T-helper 17 cell (primary cell): ENCODE measurements around the gene STRN3. TPM values are rescaled to one million over a fixed set of nuclear protein-coding genes. Genes with fewer than 3 reads are reported as not detected.

Experiments
- ATAC-seq: fragments of 150-1000 bp; cut with Tn5 transposase; 2 replicates; pipeline ENCODE4 v1.10.0; 2021; ENCODE audit warnings: mild to moderate bottlenecking, moderate library complexity
- DNase-seq, 3 donors: peaks; one replicate each; pipeline versions ENCODE4 v3.0.0 to v3.0.0-alpha.2; 2020 to 2021
- H3K9me3 ChIP-seq: one replicate; pipeline ENCODE4 v1.7.0; 2013; ENCODE audit warnings: low read length, mild to moderate bottlenecking; ENCODE audit not compliant: control insufficient read depth, poor library complexity, severe bottlenecking
- H3K27ac Mint-ChIP-seq: one replicate; pipeline ENCODE4 v1.8.0; 2022; ENCODE audit warnings: mild to moderate bottlenecking, moderate library complexity, mixed read lengths
- H3K27me3 Mint-ChIP-seq: one replicate; pipeline ENCODE4 v1.8.0; 2022; ENCODE audit warnings: mixed read lengths
- H3K36me3 Mint-ChIP-seq: one replicate; pipeline ENCODE4 v1.8.0; 2022; ENCODE audit warnings: low read depth, mixed read lengths
- H3K4me1 Mint-ChIP-seq: one replicate; pipeline ENCODE4 v1.8.0; 2022; ENCODE audit warnings: mild to moderate bottlenecking, mixed read lengths
- H3K4me3 Mint-ChIP-seq: one replicate; pipeline ENCODE4 v1.8.0; 2022; ENCODE audit warnings: mild to moderate bottlenecking, moderate library complexity, mixed read lengths
- total RNA-seq, 4 donors: library from RNA in 2 of 4; stranded (reverse) in 2 of 4; gene quantifications; one replicate each; pipeline ENCODE4 v1.2.3 and lab custom pipeline; 2022 to 2026

The STRN3 gene
- total RNA-seq, 2 donors from 2014 or later = 23.1 to 25.1 TPM

DNA sequence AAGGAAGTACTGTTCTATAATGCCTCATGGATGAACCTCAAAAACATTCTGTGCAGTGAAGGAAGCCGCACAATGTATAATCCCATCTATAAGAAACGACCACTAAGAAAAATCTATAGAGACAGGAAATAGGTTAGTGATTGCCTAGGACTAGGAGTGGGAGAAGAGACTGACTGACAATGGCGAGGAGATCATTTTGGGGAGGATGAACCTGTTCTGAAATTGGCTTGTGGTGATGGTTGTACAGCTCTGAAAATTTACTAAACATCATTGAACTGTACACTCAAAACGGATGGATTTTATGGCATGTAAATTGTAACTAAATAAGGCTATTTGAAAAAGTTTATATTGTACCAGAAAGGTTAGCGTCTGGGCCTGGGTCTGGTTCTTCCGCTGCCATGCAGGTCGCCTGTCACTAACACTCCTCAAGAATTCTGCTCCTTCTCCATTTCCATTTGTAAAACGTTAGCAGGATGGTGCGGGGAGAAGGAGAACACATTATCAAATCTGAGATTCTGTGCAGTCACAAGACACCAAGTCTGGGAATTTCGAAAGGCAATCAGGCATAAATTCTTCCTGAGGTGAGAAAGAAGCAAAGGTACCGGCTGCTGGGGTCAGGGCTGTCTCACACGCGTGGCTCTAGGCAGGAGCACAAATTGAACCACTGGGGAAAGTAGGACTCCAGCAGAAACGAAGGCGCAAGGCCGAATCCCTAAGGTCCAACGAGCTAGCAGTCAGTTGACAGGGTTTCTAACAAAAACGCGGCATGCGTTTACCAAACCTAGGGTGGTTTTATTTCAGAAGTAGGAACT lies 152.7 kb downstream of the STRN3 start:
- H3K27me3 Mint-ChIP-seq = peaks cover 68% of the 10 kb centered on the region
- peaks cover 14% of the 10 kb centered on the region for H3K4me1 Mint-ChIP-seq
- ATAC-seq (no peak), DNase-seq (no peak)
- H3K36me3 Mint-ChIP-seq = peaks cover 5% of the 10 kb centered on the region
- no peaks in the 10 kb centered on the region for H3K9me3 ChIP-seq
- peak overlapping the region; percentile 80 for H3K4me3 Mint-ChIP-seq
- H3K27ac Mint-ChIP-seq = no peak overlapping the region

DNA sequence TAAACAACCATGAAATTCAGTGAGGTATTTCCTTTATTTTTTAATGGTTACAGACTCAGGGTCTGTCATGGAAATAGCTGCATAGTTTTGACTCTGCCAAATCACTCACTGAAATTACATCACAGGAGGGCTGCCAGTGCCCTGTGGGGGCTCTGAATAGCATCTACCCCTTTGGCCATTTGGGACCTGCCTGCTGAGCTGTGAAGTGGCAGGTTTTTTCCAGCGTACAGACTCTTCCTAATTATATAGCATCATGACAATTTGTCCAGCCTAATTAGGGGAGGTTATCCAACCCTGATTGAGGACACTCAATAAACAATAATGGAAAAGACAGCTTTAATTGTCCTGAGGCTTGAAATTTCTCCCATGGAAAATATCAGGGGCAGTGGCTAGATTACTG lies 153.6 kb downstream of the STRN3 start:
- H3K4me3 Mint-ChIP-seq = no peak overlapping the region
- peaks cover 5% of the 10 kb centered on the region for H3K36me3 Mint-ChIP-seq
- H3K27ac Mint-ChIP-seq = no peak overlapping the region
- DNase-seq (no peak), ATAC-seq (no peak)
- H3K27me3 Mint-ChIP-seq = peaks cover 60% of the 10 kb centered on the region
- no peaks in the 10 kb centered on the region for H3K9me3 ChIP-seq
- H3K4me1 Mint-ChIP-seq = peaks cover 14% of the 10 kb centered on the region

DNA sequence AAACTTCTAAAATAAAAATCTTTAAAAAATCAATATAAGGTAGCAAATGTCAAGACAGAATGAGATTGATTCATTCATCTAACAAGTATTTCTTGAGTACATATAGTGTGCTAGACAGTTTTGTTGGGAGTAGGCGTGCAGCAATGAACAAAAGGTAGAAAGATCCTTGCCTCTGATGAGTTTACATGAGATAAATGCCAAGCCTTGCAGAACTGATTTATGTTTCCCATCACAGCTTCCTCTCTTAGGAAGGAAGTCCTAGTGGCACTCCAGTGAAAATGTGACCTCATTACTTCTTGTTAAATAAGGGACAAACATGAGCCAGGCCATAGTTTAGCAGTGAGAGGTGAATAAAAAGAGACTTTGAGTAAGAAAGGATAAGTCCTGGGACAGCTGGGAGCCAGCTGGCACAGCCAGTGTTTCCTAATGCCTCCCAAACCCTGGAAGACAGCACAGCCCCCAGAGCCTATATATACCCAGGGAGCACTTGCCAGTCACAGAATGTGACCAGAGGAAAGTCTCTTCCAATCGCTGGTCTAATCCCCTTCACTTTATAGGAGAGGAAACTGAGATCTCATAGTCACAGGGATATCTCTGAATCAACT lies 156.5 kb downstream of the STRN3 start:
- DNase-seq = no peak
- Mint-ChIP-seq H3K36me3 (peaks cover 5% of the 10 kb centered on the region), H3K4me1 (peaks cover 9% of the 10 kb centered on the region), H3K27ac (no peak overlapping the region), H3K27me3 (peaks cover 37% of the 10 kb centered on the region), H3K4me3 (no peak overlapping the region)
- no peaks in the 10 kb centered on the region for H3K9me3 ChIP-seq
- ATAC-seq = no peak

DNA sequence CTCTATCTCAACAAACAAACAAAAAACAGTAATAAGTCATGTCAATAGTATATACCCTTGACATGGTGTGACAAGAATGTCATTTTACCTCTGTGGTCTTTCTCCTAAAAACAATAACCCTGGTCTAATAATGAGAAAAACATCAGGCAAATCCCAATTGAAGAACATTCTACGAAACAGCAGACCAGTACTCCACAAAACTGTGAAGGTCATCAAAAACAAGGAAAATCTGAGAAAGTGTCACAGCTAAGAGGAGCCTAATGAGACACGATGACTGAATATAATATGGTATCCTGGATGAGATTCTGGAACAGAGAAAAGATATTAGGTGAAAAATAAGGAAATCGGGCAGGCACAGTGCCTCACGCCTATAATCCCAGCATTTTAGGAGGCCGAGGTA lies 157.4 kb downstream of the STRN3 start:
- no peak for DNase-seq
- no peak for ATAC-seq
- no peak overlapping the region for H3K27ac Mint-ChIP-seq
- H3K27me3 Mint-ChIP-seq = peaks cover 39% of the 10 kb centered on the region
- H3K9me3 ChIP-seq = no peaks in the 10 kb centered on the region
- H3K4me1 Mint-ChIP-seq = peaks cover 6% of the 10 kb centered on the region
- no peak overlapping the region for H3K4me3 Mint-ChIP-seq
- H3K36me3 Mint-ChIP-seq = peaks cover 5% of the 10 kb centered on the region

DNA sequence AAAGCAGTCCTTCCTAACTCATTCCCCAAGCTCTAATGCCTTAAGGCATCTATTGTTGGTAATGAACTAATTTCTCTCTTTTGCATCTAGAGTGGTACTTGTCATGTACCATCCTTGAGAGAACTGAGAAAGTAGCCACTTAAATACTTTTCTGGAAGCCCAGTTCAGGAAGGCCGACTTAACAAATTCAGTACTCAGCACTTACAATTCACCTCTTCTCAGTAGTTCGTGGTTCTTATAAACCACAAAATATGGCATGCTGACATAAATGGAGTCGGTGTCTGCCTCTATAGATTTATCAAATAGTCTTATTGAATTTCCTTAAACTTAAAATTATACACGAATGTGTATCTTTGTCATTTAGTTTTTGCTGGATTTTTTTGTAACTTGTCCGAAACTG lies 161.2 kb downstream of the STRN3 start:
- no peak overlapping the region for H3K4me3 Mint-ChIP-seq
- no peak overlapping the region for H3K27ac Mint-ChIP-seq
- peaks cover 2% of the 10 kb centered on the region for H3K36me3 Mint-ChIP-seq
- no peak for DNase-seq
- no peaks in the 10 kb centered on the region for H3K9me3 ChIP-seq
- peaks cover 5% of the 10 kb centered on the region for H3K4me1 Mint-ChIP-seq
- ATAC-seq = no peak
- peaks cover 41% of the 10 kb centered on the region for H3K27me3 Mint-ChIP-seq

DNA sequence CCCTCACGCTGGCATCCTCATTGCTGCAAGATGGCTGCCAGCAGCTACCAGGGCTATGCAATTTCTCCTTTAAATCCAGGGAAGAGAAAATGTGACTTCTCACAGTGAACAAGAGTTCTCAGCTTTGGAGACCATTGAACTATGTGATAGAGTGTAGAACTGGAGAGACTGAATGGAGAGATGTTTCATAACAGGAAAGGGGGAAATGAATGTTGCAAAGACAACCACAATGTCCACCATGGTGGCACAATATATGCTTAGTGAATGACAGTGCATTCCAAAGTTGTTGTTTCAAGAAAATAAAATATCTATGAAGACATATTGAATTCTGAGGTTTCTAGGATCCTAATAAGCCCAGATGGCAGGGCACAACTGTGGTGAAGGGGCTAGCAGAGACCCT lies 165.0 kb downstream of the STRN3 start:
- H3K9me3 ChIP-seq = no peaks in the 10 kb centered on the region
- Mint-ChIP-seq H3K4me1 (peaks cover 5% of the 10 kb centered on the region), H3K27me3 (peaks cover 54% of the 10 kb centered on the region), H3K27ac (no peak overlapping the region), H3K4me3 (no peak overlapping the region), H3K36me3 (no peaks in the 10 kb centered on the region)
- ATAC-seq (no peak), DNase-seq (no peak)

DNA sequence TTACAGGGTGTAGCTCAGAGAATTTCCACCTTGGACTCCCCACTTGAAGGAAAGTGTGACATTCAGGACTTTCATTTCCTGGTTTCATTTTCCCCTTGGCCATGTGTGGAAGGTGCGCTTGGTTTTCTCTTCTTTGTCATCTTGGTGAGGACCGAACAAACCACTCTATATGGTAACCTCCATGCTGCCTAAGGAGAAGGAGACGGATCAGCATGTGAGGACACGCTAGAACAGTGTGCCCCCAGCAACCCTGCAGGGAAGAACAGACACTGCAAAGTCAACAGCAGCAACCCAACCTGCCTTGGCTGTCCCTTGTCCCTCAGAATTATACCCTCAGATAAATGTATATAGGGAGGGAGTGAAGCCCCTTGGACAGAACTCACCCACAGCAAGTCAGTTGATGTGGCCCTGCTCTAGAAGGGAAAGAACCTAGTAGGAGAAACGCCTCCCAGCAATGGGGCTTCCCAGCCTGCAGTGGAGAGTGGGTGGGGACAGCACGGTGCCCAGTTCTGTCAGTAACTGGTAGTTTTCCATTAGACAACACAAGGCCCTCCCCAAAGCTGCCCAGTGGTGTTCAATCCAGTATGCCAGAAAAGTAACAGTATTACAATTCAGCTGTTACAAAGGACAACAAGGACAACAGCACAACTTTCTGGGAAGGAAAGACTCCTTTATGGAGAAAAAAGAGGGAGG lies 170.7 kb downstream of the STRN3 start:
- no peak for DNase-seq
- Mint-ChIP-seq H3K4me3 (no peak overlapping the region), H3K27ac (no peak overlapping the region), H3K27me3 (peaks cover 39% of the 10 kb centered on the region), H3K4me1 (no peaks in the 10 kb centered on the region), H3K36me3 (peaks cover 4% of the 10 kb centered on the region)
- H3K9me3 ChIP-seq = no peaks in the 10 kb centered on the region
- no peak for ATAC-seq

DNA sequence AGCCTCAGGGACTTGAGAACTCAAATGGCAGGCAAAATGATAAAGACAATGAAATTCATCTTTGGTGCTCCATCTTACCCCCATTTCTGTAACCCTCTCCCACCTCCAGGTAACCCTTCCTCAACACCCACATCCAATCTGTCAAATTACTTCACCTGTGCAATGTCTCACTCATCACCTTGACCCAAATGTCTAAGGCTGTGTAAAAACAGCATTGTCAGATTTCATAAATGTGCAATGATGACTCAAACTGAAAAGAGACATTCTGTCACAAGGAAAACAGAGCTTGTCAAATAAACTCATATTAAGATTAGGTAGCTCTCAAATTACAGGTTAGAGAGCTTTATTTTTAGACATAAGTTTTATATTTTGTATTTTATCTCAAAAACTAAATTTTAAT lies 171.7 kb downstream of the STRN3 start:
- Mint-ChIP-seq H3K36me3 (peaks cover 4% of the 10 kb centered on the region), H3K4me1 (no peaks in the 10 kb centered on the region), H3K27me3 (peaks cover 29% of the 10 kb centered on the region), H3K27ac (no peak overlapping the region), H3K4me3 (no peak overlapping the region)
- DNase-seq = no peak
- no peaks in the 10 kb centered on the region for H3K9me3 ChIP-seq
- no peak for ATAC-seq

DNA sequence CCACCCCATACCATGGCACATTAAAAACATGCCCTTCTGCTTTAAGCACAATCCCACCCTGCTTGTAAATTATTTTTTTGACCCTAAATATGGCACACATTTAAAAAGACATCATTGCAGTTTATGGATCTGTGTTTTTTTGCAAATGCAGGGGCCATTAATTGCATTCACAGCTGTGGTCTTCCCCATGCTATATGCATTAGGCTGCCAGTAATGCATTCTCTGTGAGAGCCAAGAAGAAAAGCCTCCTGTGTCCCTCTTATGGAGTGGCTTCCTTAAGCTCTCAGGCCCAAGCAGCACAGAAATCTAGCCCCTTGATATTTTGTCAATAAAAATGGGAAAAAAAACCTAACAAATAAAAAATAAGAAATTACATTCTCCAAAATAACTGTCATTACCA lies 172.2 kb downstream of the STRN3 start:
- DNase-seq (no peak), ATAC-seq (no peak)
- Mint-ChIP-seq H3K27me3 (peaks cover 25% of the 10 kb centered on the region), H3K4me3 (no peak overlapping the region), H3K27ac (no peak overlapping the region), H3K4me1 (no peaks in the 10 kb centered on the region), H3K36me3 (peaks cover 4% of the 10 kb centered on the region)
- H3K9me3 ChIP-seq = no peaks in the 10 kb centered on the region

DNA sequence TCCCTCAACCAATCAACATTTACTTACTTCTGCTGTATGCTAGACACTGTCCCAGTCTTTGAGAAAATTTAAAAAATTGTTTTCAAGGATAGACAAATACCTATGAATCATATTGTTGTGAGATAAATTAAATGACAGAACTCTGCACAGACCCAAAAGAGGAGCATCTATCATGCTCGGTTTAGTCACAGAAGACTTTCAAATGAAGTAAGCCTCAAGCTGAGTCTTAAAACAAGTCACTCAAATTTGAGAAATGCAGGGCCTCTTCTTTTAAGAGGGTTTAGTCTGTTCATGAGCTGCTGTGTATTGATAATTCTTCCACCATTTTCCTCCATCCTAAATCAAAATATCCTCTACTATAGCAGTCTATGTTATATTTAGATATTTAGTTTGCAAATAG lies 176.2 kb downstream of the STRN3 start:
- no peaks in the 10 kb centered on the region for H3K9me3 ChIP-seq
- no peak overlapping the region for H3K4me3 Mint-ChIP-seq
- no peaks in the 10 kb centered on the region for H3K4me1 Mint-ChIP-seq
- peaks cover 2% of the 10 kb centered on the region for H3K36me3 Mint-ChIP-seq
- no peak overlapping the region for H3K27ac Mint-ChIP-seq
- ATAC-seq = no peak
- DNase-seq = no peak
- peaks cover 22% of the 10 kb centered on the region for H3K27me3 Mint-ChIP-seq

DNA sequence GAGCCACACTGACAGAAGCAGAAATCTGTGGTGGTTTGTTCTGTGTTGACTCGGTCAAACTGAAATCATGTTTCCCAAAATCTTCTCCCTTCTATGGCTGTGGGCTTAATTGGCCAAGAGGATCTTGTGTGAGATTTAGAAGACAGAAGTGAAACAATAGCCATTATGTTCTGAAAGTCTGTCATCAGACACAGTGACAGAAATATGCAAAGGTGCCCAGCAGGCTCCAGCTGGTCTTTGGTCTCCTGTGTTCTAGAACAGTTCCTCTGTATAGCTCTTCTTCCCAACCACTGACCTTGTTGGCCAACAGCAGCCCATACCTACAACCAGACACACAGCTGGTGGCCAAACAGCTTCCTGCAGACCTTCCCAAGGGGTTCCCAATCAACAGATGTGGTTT lies 176.8 kb downstream of the STRN3 start:
- Mint-ChIP-seq H3K27ac (no peak overlapping the region), H3K4me1 (no peaks in the 10 kb centered on the region), H3K4me3 (no peak overlapping the region), H3K36me3 (peaks cover 2% of the 10 kb centered on the region), H3K27me3 (peaks cover 23% of the 10 kb centered on the region)
- ATAC-seq (no peak), DNase-seq (no peak)
- no peaks in the 10 kb centered on the region for H3K9me3 ChIP-seq

DNA sequence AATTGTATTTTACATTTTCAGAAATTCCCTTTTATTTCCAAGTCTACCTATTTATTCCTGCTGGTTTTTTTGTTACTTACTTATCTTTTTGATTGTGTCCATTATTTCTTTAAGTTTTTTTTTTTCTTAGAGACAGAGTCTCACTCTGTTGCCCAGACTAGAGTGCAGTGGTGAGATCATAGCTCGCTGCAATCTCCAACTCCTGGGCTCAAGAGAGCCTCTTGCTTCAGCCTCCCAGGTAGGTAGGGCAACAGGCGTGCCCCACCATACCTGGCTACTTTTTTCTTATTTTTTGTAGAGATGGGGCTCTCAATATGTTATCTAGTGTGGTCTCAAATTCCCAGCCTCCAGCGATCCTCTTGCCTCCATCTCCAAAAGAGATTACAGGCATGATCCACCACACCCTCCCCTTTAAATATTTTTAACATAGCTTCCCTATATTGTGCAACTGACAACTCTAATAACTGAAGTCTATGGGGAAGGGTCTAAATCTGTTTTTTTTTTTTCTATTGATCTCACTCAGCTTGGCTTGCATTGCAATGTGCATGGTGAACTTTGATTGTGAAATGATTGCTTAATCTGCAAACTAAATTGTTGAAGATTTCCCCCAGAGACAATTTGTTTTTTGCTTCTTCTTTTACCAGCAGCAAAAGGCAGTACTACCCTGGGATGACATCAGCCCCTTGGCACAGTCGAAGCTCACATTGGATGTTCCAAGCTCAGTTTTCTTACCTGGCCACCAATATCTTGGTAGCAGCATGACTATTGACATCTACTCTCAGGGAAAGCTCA lies 177.5 kb downstream of the STRN3 start:
- H3K9me3 ChIP-seq = no peaks in the 10 kb centered on the region
- ATAC-seq (no peak), DNase-seq (no peak)
- H3K4me1 Mint-ChIP-seq = no peaks in the 10 kb centered on the region
- no peak overlapping the region for H3K4me3 Mint-ChIP-seq
- peaks cover 23% of the 10 kb centered on the region for H3K27me3 Mint-ChIP-seq
- peaks cover 2% of the 10 kb centered on the region for H3K36me3 Mint-ChIP-seq
- no peak overlapping the region for H3K27ac Mint-ChIP-seq
